ENCODE measurements around the gene CCIN. TPM values are rescaled to one million over a fixed set of nuclear protein-coding genes. Genes with fewer than 3 reads are reported as not detected.

Gene CCIN
- total RNA-seq, 1 experiment from 2014 or later: not detected

Other genes starting within 250 kb of the CCIN start
- gene OR2S2, start 211.2 kb upstream of the CCIN start, total RNA-seq (2014; rRNA removed; shearing (Covaris generic)): not detected in 2 replicates
- gene RECK, start 132.5 kb upstream of the CCIN start, total RNA-seq (2014; rRNA removed; shearing (Covaris generic)): not detected in 2 replicates
- 0.10 and 0.28 TPM in 2 replicates for gene GLIPR2, start 32.7 kb upstream of the CCIN start, total RNA-seq (2014; rRNA removed; shearing (Covaris generic))
- gene CLTA, start 21.5 kb downstream of the CCIN start, total RNA-seq (2014; rRNA removed; shearing (Covaris generic)): 273 and 289 TPM in 2 replicates
- 22.1 and 24.5 TPM in 2 replicates for gene GNE, start 89.1 kb downstream of the CCIN start, total RNA-seq (2014; rRNA removed; shearing (Covaris generic))
- 3.8 and 3.9 TPM in 2 replicates for gene RNF38, start 230.9 kb downstream of the CCIN start, total RNA-seq (2014; rRNA removed; shearing (Covaris generic))

Measured in HT-29 (cell line).